GM12801 (cell line): ENCODE data around the gene SF3B6.

Source experiments
- TF ChIP-seq, protein P1 (sequence below): IDR thresholded peaks from one replicate; pipeline ENCODE4 v1.5.1; 2011; ENCODE audit warnings: control low read depth; ENCODE audit not compliant: insufficient read length; ENCODE audit errors: extremely low read depth

The SF3B6 gene

DNA sequence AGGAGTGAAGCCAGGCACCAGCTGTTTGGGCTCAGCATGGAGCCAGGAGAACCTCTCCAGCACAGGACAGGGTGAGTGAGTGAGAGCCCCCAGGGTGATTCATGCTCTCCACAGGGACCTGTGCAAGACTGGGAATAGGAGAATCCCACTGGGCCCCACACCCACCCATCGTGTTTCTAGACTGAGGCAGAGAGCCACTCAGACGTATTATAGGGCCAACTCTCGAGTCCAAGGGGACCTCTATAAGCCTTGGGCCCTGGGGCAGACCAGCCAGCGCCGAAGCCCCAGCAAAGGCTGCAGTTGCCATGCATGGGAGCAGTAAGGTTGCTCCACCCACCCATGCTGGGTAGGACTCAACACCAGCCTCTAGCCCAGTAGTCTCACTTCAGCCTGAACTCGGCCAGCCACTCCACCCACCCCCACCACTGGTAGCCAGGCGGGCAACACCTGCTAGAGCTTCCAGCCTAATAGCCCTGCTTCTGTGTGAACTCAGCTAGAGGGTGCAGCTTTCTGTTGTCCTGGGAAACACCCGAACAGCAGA, 28.1 kb upstream of the SF3B6 start:
- TF ChIP-seq, protein P1, sequence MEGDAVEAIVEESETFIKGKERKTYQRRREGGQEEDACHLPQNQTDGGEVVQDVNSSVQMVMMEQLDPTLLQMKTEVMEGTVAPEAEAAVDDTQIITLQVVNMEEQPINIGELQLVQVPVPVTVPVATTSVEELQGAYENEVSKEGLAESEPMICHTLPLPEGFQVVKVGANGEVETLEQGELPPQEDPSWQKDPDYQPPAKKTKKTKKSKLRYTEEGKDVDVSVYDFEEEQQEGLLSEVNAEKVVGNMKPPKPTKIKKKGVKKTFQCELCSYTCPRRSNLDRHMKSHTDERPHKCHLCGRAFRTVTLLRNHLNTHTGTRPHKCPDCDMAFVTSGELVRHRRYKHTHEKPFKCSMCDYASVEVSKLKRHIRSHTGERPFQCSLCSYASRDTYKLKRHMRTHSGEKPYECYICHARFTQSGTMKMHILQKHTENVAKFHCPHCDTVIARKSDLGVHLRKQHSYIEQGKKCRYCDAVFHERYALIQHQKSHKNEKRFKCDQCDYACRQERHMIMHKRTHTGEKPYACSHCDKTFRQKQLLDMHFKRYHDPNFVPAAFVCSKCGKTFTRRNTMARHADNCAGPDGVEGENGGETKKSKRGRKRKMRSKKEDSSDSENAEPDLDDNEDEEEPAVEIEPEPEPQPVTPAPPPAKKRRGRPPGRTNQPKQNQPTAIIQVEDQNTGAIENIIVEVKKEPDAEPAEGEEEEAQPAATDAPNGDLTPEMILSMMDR: no peak

DNA sequence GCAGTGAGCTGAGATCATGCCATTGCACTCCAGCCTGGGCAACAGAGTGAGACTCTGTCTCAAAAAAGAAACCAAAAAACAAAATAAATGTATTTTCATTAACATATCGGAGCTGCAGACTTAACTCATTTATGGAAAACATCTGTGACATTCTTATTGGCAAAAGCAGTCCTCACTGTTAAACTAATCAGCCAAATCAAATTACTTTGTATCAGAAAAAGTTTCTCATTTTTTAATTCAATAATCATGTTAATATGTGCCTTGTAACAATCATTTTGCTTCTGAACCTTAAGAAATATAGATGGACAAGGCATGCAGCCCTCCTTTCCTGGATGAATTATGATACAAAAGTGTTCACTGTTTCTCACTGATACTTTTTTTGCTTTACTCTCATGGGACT, 26.6 kb upstream of the SF3B6 start:
- TF ChIP-seq, protein P1: no peak

DNA sequence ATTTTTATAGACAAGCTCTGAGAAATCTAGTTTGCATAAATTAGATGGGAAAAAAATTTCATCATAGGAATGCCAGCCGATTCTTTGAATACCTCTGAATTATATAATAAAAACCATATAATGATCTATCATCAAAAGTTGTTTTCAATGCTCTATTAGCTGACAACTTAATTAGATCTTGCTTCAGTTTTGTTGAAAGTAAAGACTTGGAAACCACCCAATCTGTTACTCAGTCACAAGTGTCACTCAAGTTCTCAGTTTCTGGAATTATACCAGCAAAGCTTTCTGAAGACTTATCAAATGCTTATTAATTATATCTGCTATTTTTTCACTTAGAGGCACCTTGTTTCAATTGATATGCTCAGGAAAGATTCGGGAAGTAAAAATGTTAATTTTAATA, 25.9 kb upstream of the SF3B6 start:
- TF ChIP-seq, protein P1: no peak

DNA sequence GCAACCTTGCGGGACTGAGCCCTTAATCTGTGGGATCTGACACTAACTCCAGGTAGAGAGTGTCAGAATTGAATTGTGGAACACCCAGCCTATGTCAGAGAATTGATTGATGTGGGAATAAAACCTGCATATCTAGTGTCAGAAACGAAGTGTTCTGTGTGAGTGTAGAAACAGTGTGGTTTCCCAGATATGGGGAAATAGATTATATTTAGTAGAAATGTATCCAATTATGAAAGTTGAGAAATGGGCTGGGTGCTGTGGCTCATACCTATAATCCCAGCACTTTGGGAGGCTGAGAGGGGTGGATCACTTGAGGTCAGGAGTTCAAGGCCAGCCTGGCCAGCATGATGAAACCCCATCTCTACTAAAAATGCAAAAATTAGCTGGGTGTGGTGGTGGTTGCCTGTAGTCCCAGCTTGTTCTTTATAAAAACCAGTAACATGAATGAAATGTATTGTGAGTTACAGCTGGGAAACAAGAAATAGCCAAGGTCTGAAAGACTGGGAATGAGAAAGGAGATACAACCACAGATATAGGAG, 12.8 kb upstream of the SF3B6 start:
- TF ChIP-seq, protein P1: no peak

DNA sequence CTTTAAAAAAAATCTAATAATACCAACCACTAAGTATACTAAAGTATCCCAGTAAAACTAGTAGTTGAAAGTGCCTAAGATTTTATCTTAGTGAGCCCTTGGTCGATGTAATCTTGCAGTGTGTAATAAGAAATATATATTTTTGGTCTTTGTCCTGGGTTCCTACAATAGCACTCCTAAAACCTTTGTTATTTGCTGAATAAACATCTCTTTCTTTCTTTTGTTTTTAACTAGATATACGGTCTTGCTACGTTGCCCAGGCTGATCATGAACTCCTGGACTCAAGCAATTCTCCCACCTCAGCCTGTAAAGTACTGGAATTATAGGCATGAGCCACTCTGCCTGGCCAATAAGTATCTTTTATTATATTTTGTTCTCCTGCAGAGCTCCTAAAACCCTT, 10.9 kb upstream of the SF3B6 start:
- TF ChIP-seq, protein P1: no peak

DNA sequence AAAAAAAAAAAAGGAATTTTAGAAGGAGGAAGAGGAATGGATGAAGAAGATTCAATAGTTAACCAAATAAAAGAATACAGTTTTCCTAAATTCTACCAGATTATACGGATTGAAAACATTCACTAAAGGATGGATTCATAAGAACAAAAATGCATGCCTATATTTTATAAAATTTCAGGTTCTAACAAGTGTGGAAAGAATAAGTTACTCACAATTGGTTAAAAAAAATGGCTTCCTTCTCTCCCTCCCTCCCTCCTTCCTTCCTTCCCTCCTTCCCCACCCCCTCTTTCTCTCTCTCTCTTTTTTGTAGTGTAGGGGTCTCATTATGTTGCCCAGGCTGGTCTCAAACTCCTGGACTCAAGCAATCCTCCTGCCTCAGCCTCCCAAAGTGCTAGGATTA, 10.1 kb upstream of the SF3B6 start:
- TF ChIP-seq, protein P1: no peak

DNA sequence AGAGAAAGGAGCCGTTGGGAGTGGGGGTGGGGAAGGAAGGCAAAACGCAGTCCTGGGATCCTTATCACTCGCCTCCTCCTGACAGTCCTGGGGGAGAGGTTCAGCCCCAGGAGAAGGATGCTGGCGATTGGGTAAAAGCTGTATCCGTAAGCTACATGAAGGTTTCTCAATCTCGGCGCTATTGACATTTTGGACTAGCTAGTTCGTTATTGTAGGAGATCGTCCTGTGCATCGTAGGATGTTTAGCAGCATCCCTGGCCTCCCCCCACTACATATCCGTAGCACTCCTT, 9.0 kb upstream of the SF3B6 start:
- TF ChIP-seq, protein P1: no peak
